C4-2B (cell line): ENCODE measurements around the gene C11orf54.

ENCODE experiments used
- ZFX ChIP-seq: fragments of 450-650 bp; IDR thresholded peaks from 2 replicates; pipeline ENCODE4 v1.6.1; 2017
- TF ChIP-seq, protein P1 (sequence below): fragments of 450-650 bp; conservative IDR thresholded peaks from 2 replicates; pipeline ENCODE4 v1.5.1; 2017; ENCODE audit warnings: mild to moderate bottlenecking

DNA sequence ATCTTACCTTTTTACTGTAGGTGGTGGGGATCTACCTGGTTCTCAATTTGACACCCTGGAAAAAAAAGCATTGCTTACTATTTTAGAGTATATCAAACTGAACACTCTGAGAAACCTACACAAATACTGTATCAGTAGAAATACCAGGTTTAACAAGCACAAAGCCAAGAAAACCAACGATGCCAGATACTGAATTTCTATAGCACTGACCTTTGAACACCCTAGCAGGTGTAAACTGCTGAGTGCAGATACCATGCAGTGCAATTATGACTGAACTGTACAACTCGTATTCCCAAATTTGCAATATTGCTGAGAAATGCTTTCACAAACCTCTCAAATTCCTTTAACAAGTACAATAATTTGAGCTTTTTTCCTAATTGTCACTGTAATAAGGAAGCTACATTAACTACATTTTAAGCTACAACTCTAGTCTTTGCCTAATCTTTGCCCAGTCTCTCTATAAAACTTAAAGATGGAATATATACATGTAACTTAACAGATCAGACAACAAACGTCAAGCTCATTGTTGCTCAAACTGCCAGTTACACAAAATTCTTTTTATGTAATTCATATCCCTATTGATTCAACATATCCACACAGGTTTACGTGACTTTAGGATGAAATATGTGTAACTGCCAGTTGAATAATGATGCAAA lies 9.1 kb upstream of the C11orf54 start:
- TF ChIP-seq, protein P1, sequence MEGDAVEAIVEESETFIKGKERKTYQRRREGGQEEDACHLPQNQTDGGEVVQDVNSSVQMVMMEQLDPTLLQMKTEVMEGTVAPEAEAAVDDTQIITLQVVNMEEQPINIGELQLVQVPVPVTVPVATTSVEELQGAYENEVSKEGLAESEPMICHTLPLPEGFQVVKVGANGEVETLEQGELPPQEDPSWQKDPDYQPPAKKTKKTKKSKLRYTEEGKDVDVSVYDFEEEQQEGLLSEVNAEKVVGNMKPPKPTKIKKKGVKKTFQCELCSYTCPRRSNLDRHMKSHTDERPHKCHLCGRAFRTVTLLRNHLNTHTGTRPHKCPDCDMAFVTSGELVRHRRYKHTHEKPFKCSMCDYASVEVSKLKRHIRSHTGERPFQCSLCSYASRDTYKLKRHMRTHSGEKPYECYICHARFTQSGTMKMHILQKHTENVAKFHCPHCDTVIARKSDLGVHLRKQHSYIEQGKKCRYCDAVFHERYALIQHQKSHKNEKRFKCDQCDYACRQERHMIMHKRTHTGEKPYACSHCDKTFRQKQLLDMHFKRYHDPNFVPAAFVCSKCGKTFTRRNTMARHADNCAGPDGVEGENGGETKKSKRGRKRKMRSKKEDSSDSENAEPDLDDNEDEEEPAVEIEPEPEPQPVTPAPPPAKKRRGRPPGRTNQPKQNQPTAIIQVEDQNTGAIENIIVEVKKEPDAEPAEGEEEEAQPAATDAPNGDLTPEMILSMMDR = no peak
- no peak for TF ChIP-seq ZFX
